ENCODE measurements around the gene BAG2. TPM values are rescaled to one million over a fixed set of nuclear protein-coding genes. Genes with fewer than 3 reads are reported as not detected.

BAG2 gene
- total RNA-seq, 4 donors from 2014 or later = 40.8 to 50.6 (median 46.3) TPM

GRCh38 chr6:57143690-57144089 lies 28.4 kb upstream of the BAG2 start:
- WGBS, 2 donors (ENCODE audit: low coverage in 1 of 2) = 89 to 100% methylated on average over 1 of the region's 1 CpG
- Histone ChIP-seq H3K9me3 (no peaks in the 10 kb centered on the region), H3K27me3 (no peaks in the 10 kb centered on the region), H3K27ac (no peak overlapping the region), H3K4me3 (no peak overlapping the region), H3K36me3 (peaks cover 0 to 55% of the 10 kb centered on the region in 2 donors), H3K4me1 (no peaks in the 10 kb centered on the region)
- no peak for TF ChIP-seq POLR2AphosphoS5 (IDR thresholded peaks at IDR 0.05)
- no peak for TF ChIP-seq POLR2A (IDR thresholded peaks at IDR 0.05)
- TF ChIP-seq EP300 (IDR thresholded peaks at IDR 0.05) = no peak
- TF ChIP-seq CTCF (IDR thresholded peaks at IDR 0.05) = no peak
- no peak for ATAC-seq

- TF ChIP-seq EP300 (IDR thresholded peaks at IDR 0.05) (no peak), CTCF (IDR thresholded peaks at IDR 0.05) (no peak), POLR2AphosphoS5 (IDR thresholded peaks at IDR 0.05) (no peak), POLR2A (IDR thresholded peaks at IDR 0.05) (no peak)
- Histone ChIP-seq H3K4me3 (no peak overlapping the region), H3K27ac (no peak overlapping the region), H3K36me3 (peaks cover 3 to 62% of the 10 kb centered on the region in 2 donors), H3K9me3 (no peaks in the 10 kb centered on the region), H3K27me3 (no peaks in the 10 kb centered on the region), H3K4me1 (no peaks in the 10 kb centered on the region)
- WGBS, 2 donors (ENCODE audit: low coverage in 1 of 2) = 90 to 100% methylated on average over 2 to 5 of the region's 5 CpGs
- ATAC-seq = no peak
These were observed 24.7 kb upstream of the BAG2 start for GRCh38 chr6:57147401-57147800.

- H3K9me3 ChIP-seq = no peaks in the 10 kb centered on the region
- no peaks in the 10 kb centered on the region for H3K4me1 ChIP-seq
- H3K4me3 ChIP-seq = no peak overlapping the region
- no peak for TF ChIP-seq POLR2AphosphoS5 (IDR thresholded peaks at IDR 0.05)
- no peak for TF ChIP-seq POLR2A (IDR thresholded peaks at IDR 0.05)
- no peak for TF ChIP-seq EP300 (IDR thresholded peaks at IDR 0.05)
- TF ChIP-seq CTCF (IDR thresholded peaks at IDR 0.05) = no peak
- H3K27me3 ChIP-seq = no peaks in the 10 kb centered on the region
- no peak overlapping the region for H3K27ac ChIP-seq
- peaks cover 3 to 62% of the 10 kb centered on the region in 2 donors for H3K36me3 ChIP-seq
- ATAC-seq = no peak
- 75 to 89% methylated on average over 6 to 7 of the region's 7 CpGs for WGBS, 2 donors (ENCODE audit: low coverage in 1 of 2)
These were observed 23.9 kb upstream of the BAG2 start for GRCh38 chr6:57147955-57148858.

- Histone ChIP-seq H3K9me3 (no peaks in the 10 kb centered on the region), H3K4me1 (no peaks in the 10 kb centered on the region), H3K27me3 (no peaks in the 10 kb centered on the region), H3K4me3 (no peak overlapping the region), H3K36me3 (peaks cover 3 to 71% of the 10 kb centered on the region in 2 donors), H3K27ac (no peak overlapping the region)
- no peak for TF ChIP-seq EP300 (IDR thresholded peaks at IDR 0.05)
- ATAC-seq = no peak
These were observed 13.5 kb upstream of the BAG2 start for GRCh38 chr6:57158658-57159057.

DNA sequence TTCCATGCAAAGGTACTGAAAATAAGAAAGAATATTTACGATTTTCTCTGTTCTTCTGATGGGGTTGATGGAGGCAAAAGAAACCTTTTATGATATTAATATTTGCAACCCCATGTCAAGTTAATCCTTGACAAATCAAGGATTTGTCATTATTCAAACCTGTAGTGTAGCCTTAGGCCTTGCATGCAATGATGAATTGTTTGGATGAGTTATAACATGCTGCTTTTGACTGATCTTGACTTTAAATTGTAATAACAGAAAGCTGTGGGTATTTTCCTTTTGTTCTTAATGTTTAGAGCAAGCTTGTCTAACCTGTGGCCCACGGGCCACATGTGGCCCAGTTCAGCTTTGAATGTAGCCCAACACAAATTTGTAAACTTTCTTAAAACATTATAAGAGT lies 13.0 kb upstream of the BAG2 start:
- Histone ChIP-seq H3K4me1 (no peaks in the 10 kb centered on the region), H3K27ac (no peak overlapping the region), H3K4me3 (no peak overlapping the region), H3K27me3 (no peaks in the 10 kb centered on the region), H3K36me3 (peaks cover 3 to 71% of the 10 kb centered on the region in 2 donors), H3K9me3 (peaks cover 0 to 4% (median 0%) of the 10 kb centered on the region in 3 donors)
- WGBS, 2 donors (ENCODE audit: low coverage in 1 of 2) = 92 to 93% methylated on average over 2 of the region's 2 CpGs
- no peak for TF ChIP-seq POLR2A (IDR thresholded peaks at IDR 0.05)
- TF ChIP-seq POLR2AphosphoS5 (IDR thresholded peaks at IDR 0.05) = no peak
- no peak for TF ChIP-seq EP300 (IDR thresholded peaks at IDR 0.05)
- no peak for TF ChIP-seq CTCF (IDR thresholded peaks at IDR 0.05)
- ATAC-seq = no peak
